Measurements from ENCODE around the gene DISP2. TPM values are rescaled to one million over a fixed set of nuclear protein-coding genes. Genes with fewer than 3 reads are reported as not detected.

Gene DISP2
- total and polyA plus RNA-seq, 9 of the 15 experiments (the other 6 are each of a cell fraction or from before 2014, with no cell fraction given), result 0.06 to 0.89 (median 0.15) TPM; not detected in 1

GRCh38 chr15:40330368-40330836 lies 27.6 kb upstream of the DISP2 start (continued):
- TF ChIP-seq CTCF (IDR thresholded peaks at IDR 0.05 in 2 of 3, conservative IDR thresholded peaks at IDR 0.05 in 1 of 3; ENCODE audit: insufficient read depth in 2 of 3, low read depth in 1 of 3, low read length in 3 of 3) (no peak), ZNF324 (CRISPR knock-in tag; IDR thresholded peaks at IDR 0.05) (no peak), POLR2AphosphoS2 (IDR thresholded peaks at IDR 0.05; ENCODE audit: low read length) (no peak), ZNF311 (CRISPR knock-in tag; IDR thresholded peaks at IDR 0.05) (no peak), ZBTB7A (IDR thresholded peaks at IDR 0.05; ENCODE audit: borderline replicate concordance, control insufficient read depth, low read depth, low read length) (peak; percentile 59; the same call in 1 of the 2 replicates), PPARD (CRISPR knock-in tag; IDR thresholded peaks at IDR 0.05) (no peak), KAT7 (CRISPR knock-in tag; IDR thresholded peaks at IDR 0.05; ENCODE audit: borderline replicate concordance) (peak; percentile 60), ZNF57 (CRISPR knock-in tag; IDR thresholded peaks at IDR 0.05) (no peak), PCBP1 (IDR thresholded peaks at IDR 0.05; ENCODE audit: low read depth, low read length, poor library complexity, severe bottlenecking) (no peak), MLX (CRISPR knock-in tag; conservative IDR thresholded peaks at IDR 0.05) (no peak), TGIF2 (CRISPR knock-in tag; IDR thresholded peaks at IDR 0.05) (no peak), HDAC1 (IDR thresholded peaks at IDR 0.05) (peak in 1 of 2 experiments; percentile 58; a peak in 2 of 4 replicates)
- TF ChIP-seq, protein P1, sequence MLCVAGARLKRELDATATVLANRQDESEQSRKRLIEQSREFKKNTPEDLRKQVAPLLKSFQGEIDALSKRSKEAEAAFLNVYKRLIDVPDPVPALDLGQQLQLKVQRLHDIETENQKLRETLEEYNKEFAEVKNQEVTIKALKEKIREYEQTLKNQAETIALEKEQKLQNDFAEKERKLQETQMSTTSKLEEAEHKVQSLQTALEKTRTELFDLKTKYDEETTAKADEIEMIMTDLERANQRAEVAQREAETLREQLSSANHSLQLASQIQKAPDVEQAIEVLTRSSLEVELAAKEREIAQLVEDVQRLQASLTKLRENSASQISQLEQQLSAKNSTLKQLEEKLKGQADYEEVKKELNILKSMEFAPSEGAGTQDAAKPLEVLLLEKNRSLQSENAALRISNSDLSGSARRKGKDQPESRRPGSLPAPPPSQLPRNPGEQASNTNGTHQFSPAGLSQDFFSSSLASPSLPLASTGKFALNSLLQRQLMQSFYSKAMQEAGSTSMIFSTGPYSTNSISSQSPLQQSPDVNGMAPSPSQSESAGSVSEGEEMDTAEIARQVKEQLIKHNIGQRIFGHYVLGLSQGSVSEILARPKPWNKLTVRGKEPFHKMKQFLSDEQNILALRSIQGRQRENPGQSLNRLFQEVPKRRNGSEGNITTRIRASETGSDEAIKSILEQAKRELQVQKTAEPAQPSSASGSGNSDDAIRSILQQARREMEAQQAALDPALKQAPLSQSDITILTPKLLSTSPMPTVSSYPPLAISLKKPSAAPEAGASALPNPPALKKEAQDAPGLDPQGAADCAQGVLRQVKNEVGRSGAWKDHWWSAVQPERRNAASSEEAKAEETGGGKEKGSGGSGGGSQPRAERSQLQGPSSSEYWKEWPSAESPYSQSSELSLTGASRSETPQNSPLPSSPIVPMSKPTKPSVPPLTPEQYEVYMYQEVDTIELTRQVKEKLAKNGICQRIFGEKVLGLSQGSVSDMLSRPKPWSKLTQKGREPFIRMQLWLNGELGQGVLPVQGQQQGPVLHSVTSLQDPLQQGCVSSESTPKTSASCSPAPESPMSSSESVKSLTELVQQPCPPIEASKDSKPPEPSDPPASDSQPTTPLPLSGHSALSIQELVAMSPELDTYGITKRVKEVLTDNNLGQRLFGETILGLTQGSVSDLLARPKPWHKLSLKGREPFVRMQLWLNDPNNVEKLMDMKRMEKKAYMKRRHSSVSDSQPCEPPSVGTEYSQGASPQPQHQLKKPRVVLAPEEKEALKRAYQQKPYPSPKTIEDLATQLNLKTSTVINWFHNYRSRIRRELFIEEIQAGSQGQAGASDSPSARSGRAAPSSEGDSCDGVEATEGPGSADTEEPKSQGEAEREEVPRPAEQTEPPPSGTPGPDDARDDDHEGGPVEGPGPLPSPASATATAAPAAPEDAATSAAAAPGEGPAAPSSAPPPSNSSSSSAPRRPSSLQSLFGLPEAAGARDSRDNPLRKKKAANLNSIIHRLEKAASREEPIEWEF (CRISPR knock-in tag; IDR thresholded peaks at IDR 0.05), result no peak
- TF ChIP-seq, protein P2, sequence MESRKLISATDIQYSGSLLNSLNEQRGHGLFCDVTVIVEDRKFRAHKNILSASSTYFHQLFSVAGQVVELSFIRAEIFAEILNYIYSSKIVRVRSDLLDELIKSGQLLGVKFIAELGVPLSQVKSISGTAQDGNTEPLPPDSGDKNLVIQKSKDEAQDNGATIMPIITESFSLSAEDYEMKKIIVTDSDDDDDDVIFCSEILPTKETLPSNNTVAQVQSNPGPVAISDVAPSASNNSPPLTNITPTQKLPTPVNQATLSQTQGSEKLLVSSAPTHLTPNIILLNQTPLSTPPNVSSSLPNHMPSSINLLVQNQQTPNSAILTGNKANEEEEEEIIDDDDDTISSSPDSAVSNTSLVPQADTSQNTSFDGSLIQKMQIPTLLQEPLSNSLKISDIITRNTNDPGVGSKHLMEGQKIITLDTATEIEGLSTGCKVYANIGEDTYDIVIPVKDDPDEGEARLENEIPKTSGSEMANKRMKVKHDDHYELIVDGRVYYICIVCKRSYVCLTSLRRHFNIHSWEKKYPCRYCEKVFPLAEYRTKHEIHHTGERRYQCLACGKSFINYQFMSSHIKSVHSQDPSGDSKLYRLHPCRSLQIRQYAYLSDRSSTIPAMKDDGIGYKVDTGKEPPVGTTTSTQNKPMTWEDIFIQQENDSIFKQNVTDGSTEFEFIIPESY (CRISPR knock-in tag; IDR thresholded peaks at IDR 0.05), result no peak
- TF ChIP-seq, protein P3, sequence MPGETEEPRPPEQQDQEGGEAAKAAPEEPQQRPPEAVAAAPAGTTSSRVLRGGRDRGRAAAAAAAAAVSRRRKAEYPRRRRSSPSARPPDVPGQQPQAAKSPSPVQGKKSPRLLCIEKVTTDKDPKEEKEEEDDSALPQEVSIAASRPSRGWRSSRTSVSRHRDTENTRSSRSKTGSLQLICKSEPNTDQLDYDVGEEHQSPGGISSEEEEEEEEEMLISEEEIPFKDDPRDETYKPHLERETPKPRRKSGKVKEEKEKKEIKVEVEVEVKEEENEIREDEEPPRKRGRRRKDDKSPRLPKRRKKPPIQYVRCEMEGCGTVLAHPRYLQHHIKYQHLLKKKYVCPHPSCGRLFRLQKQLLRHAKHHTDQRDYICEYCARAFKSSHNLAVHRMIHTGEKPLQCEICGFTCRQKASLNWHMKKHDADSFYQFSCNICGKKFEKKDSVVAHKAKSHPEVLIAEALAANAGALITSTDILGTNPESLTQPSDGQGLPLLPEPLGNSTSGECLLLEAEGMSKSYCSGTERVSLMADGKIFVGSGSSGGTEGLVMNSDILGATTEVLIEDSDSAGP (CRISPR knock-in tag; IDR thresholded peaks at IDR 0.05), result no peak

All from K562 (cell line).